Esophagus squamous epithelium (tissue), 5 donors: ENCODE measurements around the gene SAE1. TPM values are rescaled to one million over a fixed set of nuclear protein-coding genes. Genes with fewer than 3 reads are reported as not detected.

Experiments used
- DNase-seq: peaks from one replicate; lab custom pipeline; 2025; lab: John Stamatoyannopoulos, UW
- H3K27ac ChIP-seq, 4 donors: fragments of 200-600 bp; sonication (generic); one replicate each; pipeline ENCODE4 v1.5.1; 2016 to 2019; ENCODE audit warnings: mild to moderate bottlenecking in 1 of 4
- H3K27me3 ChIP-seq, 4 donors: fragments of 200-600 bp; sonication (generic); 1 replicate in 3 of 4; 2 replicates in 1 of 4; pipeline versions ENCODE4 v1.5.1 to v1.6.0; 2017 to 2021; ENCODE audit warnings: antibody characterized with exemption in 1 of 4
- H3K36me3 ChIP-seq, 3 donors: fragments of 200-600 bp; sonication (generic); one replicate each; pipeline ENCODE4 v1.5.1; 2016 to 2019
- H3K4me1 ChIP-seq, 3 donors: fragments of 200-600 bp; sonication (generic); one replicate each; pipeline ENCODE4 v1.5.1; 2017 to 2019
- H3K4me3 ChIP-seq, 4 donors: fragments of 200-600 bp; sonication (generic); 1 replicate in 3 of 4; 2 replicates in 1 of 4; pipeline ENCODE4 v1.5.1; 2016 to 2019; ENCODE audit warnings: mild to moderate bottlenecking in 2 of 4, moderate library complexity in 1 of 4
- H3K9me3 ChIP-seq, 3 donors: fragments of 200-600 bp; sonication (generic); one replicate each; pipeline ENCODE4 v1.5.1; 2016 to 2019
- CTCF ChIP-seq, 6 experiments: fragments of 450-650 bp in 4 of 6; fragments of 200-600 bp in 2 of 6; sonication (generic) in 2 of 6; IDR thresholded peaks; one replicate each; pipeline ENCODE4 v1.5.1; 2016 to 2019; ENCODE audit warnings: antibody characterized with exemption in 6 of 6, mild to moderate bottlenecking in 4 of 6, moderate library complexity in 4 of 6
- POLR2A ChIP-seq, 4 donors: fragments of 450-650 bp; IDR thresholded peaks; one replicate each; pipeline ENCODE4 v1.6.1; 2017; ENCODE audit warnings: antibody characterized with exemption in 4 of 4, mild to moderate bottlenecking in 4 of 4, moderate library complexity in 3 of 4
- WGBS, 2 donors: methylation state at CpG; one replicate each; pipeline ENCODE4 v1.1.5; 2018; 5-methylcytosine and 5-hydroxymethylcytosine counted together
- intact Hi-C: fragments of 100-400 bp; cut with DNase I; formaldehyde crosslinking; loops from one replicate; pipeline ENCODE4 v1.15.0; 2022
- total RNA-seq, 4 donors: library from RNA; depleted of rRNA; stranded (reverse); fragments of >200 nt; gene quantifications; one replicate each; pipeline ENCODE4 v1.1.0, GENCODE V29; 2016
- donor health status: DM: yes; HTN: yes; CAD: no.

Gene SAE1
- total RNA-seq, 4 donors from 2014 or later, result 31.8 to 73.5 (median 62.1) TPM

DNA sequence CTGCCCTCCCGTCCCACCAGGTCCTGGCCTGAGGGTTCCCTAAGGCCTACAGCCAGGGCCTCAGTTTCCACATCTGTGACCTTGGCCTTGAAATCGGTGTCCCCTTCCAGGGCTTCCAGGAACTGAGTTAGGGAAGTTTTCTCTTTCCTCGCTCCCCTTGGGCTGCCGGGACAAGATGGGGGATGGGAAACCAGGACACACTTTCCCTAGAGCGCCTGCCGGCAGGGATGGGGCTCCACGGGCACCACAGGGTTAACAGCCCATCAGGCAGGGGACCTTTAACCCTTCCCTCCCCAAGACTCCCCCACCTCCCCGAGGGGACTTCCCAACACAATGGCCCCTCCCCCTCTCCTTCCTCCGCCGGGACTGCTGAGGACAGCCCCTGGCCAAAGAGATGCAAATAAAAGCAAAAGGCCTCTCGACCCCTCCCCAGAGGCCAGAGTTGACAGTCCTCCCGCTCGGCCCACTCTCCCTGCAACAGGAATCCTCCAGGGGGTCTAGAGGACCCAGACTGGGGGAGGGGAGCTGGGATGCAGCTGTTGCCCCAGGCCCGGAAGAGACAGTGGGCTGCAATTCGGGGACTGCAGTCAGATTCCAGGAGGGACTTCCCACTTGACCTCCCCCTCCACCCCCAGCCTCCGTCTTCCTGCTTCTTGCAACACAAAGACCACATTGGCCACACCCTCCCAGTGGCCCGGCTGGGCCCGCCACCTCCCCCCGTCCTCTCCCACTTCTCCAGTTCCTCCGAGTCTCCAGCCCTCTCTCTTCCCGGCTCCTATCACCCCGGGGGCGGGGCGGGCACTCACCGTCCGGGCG lies 96.9 kb downstream of the SAE1 start:
- Histone ChIP-seq H3K27ac (peak overlapping the region; percentile 94 to 100 (median 98)), H3K4me1 (peaks cover 39 to 73% (median 45%) of the 10 kb centered on the region in 3 donors), H3K27me3 (peaks cover 0 to 25% (median 0%) of the 10 kb centered on the region in 4 donors), H3K9me3 (no peaks in the 10 kb centered on the region), H3K4me3 (peak overlapping the region; percentile 26 to 99 (median 74)), H3K36me3 (no peaks in the 10 kb centered on the region)
- WGBS, 2 donors, result 0 to 6% methylated on average over 5 to 7 of the region's 27 CpGs
- intact Hi-C loops, result no loop called here
- TF ChIP-seq POLR2A (IDR thresholded peaks at IDR 0.05) (peak in 2 of 4 donors; percentile 24 to 65), CTCF (IDR thresholded peaks at IDR 0.05) (no peak)
- DNase-seq, result peak; percentile 59

GRCh38 chr19:47228168-47228936 lies 97.7 kb downstream of the SAE1 start:
- TF ChIP-seq POLR2A (IDR thresholded peaks at IDR 0.05) (no peak), CTCF (IDR thresholded peaks at IDR 0.05) (no peak)
- H3K27ac ChIP-seq, result peak overlapping the region; percentile 94 to 100 (median 98)
- peaks cover 39 to 79% (median 50%) of the 10 kb centered on the region in 3 donors for H3K4me1 ChIP-seq
- WGBS, 2 donors, result 8 to 35% methylated on average over 2 to 13 of the region's 50 CpGs
- peaks cover 0 to 25% (median 0%) of the 10 kb centered on the region in 4 donors for H3K27me3 ChIP-seq
- no peaks in the 10 kb centered on the region for H3K9me3 ChIP-seq
- no peaks in the 10 kb centered on the region for H3K36me3 ChIP-seq
- DNase-seq, result no peak
- intact Hi-C loops, result no loop called here
- H3K4me3 ChIP-seq, result peak overlapping the region; percentile 26 to 99 (median 74)

- TF ChIP-seq CTCF (IDR thresholded peaks at IDR 0.05) (no peak), POLR2A (IDR thresholded peaks at IDR 0.05) (no peak)
- WGBS, 2 donors, result 14 to 17% methylated on average over 6 to 10 of the region's 10 CpGs
- peaks cover 0 to 25% (median 0%) of the 10 kb centered on the region in 4 donors for H3K27me3 ChIP-seq
- intact Hi-C loops, result no loop called here
- H3K36me3 ChIP-seq, result no peaks in the 10 kb centered on the region
- peaks cover 39 to 79% (median 50%) of the 10 kb centered on the region in 3 donors for H3K4me1 ChIP-seq
- no peak for DNase-seq
- H3K4me3 ChIP-seq, result peak overlapping the region; percentile 77 to 99 (median 86)
- peak overlapping the region; percentile 94 to 100 (median 98) for H3K27ac ChIP-seq
- no peaks in the 10 kb centered on the region for H3K9me3 ChIP-seq
These were observed 98.5 kb downstream of the SAE1 start for GRCh38 chr19:47228937-47229675.

DNA sequence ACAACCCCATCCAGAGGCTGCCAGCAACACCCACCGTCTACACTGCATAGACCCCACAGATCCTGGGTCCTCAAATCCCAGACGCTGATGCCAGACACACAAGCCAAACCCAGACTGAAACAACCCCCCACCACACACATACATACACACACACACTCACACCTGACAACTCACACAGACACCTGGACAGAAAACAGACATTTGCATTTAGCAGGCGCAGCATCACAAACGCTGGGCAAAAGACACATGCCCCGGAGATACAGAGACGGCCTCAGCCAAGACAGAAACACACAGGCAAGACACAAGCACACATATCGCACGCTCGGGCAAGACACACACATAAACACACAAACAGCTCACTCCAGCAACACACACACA lies 99.0 kb downstream of the SAE1 start:
- peak overlapping the region; percentile 77 to 99 (median 86) for H3K4me3 ChIP-seq
- TF ChIP-seq POLR2A (IDR thresholded peaks at IDR 0.05), result no peak
- no peaks in the 10 kb centered on the region for H3K9me3 ChIP-seq
- H3K4me1 ChIP-seq, result peaks cover 39 to 79% (median 50%) of the 10 kb centered on the region in 3 donors
- WGBS, 2 donors, result 1 to 3% methylated on average over 9 of the region's 9 CpGs
- H3K27ac ChIP-seq, result peak overlapping the region; percentile 94 to 100 (median 98)
- no peaks in the 10 kb centered on the region for H3K36me3 ChIP-seq
- peaks cover 0 to 25% (median 0%) of the 10 kb centered on the region in 4 donors for H3K27me3 ChIP-seq
- no peak for DNase-seq
- intact Hi-C loops, result no loop called here
